ENCODE data around the gene GRAMD1C. TPM values are rescaled to one million over a fixed set of nuclear protein-coding genes. Genes with fewer than 3 reads are reported as not detected.

Gene GRAMD1C
- 16.2 and 22.1 TPM in 2 replicates for total RNA-seq

GRCh38 chr3:113838631-113839209 is at the start of gene GRAMD1C:
TSS of gene GRAMD1C (plus strand) at chr3:113838788. CDS start at chr3:113838910, 122 bp downstream.

DNA sequence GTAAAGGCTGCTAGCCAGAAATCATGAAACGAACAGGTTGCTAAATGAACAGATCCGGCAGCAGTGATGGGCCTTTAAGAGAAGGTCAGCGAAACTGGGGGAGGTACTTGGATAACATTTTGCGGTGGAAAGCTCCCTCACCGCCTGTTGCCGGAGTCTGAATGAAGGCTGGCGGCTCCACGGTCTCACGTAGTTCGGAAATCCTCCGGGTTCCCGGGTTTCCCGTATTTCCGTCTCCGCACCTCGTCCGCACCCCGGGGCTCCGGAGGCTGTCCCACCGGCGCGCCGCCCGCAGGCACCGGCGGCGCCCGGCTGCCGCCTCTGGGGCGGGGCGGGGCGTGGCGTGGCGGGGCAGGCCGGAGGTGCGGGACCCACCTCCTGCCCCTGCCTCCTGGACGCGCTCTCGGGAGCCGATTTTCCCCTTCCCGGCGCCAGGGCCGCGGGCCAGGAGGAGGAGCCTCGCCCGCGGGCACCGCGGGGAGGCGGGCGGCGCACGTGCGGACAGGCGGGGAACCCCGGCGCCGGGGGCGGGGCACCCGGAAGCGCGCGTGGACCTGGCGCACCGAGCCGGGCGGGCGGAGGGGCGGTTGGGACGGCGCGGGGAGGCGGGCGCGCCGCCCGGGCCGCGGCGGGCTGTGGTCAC is 108.9 kb downstream of the GRAMD1C start, which contains the start of gene ZDHHC23:
ZDHHC23 (plus strand) TSS at position 642 of the 643 bp plus-strand sequence. CDS start 790 bp downstream, outside the sequence.

Other genes starting within 250 kb of the GRAMD1C start
- gene USF3, start 142.1 kb upstream of the GRAMD1C start, total RNA-seq: 3.6 and 4.0 TPM in 2 replicates
- 120 and 171 TPM in 2 replicates for gene NAA50, start 92.5 kb upstream of the GRAMD1C start, total RNA-seq
- gene ATP6V1A, start 91.8 kb upstream of the GRAMD1C start, total RNA-seq: 77.0 and 80.0 TPM in 2 replicates
- gene ZDHHC23, start 109.2 kb downstream of the GRAMD1C start, total RNA-seq: 1.9 and 2.5 TPM in 2 replicates
- gene CCDC191, start 217.7 kb downstream of the GRAMD1C start, total RNA-seq: 1.6 and 2.2 TPM in 2 replicates
- gene QTRT2, start 217.9 kb downstream of the GRAMD1C start, total RNA-seq: 30.5 and 33.0 TPM in 2 replicates

All from endothelial cell of coronary artery (primary cell).